Measurements from ENCODE around the gene GLB1L2.
A peak's percentile ranks its signal among the peaks of the same experiment; 100 is the strongest.
"Not testable (repeated sequence)": the region's sequence is repeated elsewhere in the genome, so short reads cannot be mapped to it uniquely, and the experiment has no call there.

Gene GLB1L2, protein sequence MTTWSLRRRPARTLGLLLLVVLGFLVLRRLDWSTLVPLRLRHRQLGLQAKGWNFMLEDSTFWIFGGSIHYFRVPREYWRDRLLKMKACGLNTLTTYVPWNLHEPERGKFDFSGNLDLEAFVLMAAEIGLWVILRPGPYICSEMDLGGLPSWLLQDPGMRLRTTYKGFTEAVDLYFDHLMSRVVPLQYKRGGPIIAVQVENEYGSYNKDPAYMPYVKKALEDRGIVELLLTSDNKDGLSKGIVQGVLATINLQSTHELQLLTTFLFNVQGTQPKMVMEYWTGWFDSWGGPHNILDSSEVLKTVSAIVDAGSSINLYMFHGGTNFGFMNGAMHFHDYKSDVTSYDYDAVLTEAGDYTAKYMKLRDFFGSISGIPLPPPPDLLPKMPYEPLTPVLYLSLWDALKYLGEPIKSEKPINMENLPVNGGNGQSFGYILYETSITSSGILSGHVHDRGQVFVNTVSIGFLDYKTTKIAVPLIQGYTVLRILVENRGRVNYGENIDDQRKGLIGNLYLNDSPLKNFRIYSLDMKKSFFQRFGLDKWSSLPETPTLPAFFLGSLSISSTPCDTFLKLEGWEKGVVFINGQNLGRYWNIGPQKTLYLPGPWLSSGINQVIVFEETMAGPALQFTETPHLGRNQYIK

DNA sequence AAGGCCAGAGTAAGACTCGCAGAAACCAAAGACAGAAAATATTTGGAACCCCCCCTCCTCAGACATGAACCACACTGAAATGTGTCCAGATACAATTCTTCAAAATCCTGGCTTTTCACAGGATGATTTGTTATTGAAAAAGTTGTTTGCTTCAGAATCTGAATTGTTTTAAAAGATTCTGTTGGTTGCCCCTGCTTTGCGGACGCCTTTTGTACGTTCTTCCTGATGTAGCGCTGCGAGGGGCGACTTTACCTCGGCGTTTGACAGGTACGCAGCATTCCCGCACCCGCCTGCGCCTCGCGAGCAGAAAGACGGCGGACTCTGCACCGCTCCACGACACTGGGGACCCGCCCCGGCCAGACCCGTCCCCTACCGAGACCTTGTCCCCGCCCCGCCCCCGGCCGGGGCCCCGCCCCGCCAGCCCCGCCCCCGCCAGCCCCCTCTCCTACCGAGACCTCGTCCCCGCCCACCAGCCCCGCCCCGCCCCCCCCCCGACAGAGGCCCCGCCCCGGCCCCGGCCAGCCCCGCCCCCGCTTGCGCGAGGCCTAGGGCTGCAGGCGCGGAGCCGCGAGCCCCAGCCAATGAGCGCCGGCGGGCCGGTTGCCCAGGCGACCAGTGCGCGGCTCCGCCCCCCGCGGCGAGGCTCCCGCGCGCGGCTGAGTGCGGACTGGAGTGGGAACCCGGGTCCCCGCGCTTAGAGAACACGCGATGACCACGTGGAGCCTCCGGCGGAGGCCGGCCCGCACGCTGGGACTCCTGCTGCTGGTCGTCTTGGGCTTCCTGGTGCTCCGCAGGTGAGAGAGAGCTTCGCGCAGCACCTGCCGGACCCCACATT lies at the start of gene GLB1L2:
TSS of gene GLB1L2 (plus strand) at position 635 of the 835 bp plus-strand sequence. CDS start at position 709, 74 bp downstream.
- peak; percentile 79 to 81 for DNase-seq

GRCh38 chr11:134282121-134283045 lies 49.4 kb upstream of the GLB1L2 start:
- DNase-seq, result no peak

DNA sequence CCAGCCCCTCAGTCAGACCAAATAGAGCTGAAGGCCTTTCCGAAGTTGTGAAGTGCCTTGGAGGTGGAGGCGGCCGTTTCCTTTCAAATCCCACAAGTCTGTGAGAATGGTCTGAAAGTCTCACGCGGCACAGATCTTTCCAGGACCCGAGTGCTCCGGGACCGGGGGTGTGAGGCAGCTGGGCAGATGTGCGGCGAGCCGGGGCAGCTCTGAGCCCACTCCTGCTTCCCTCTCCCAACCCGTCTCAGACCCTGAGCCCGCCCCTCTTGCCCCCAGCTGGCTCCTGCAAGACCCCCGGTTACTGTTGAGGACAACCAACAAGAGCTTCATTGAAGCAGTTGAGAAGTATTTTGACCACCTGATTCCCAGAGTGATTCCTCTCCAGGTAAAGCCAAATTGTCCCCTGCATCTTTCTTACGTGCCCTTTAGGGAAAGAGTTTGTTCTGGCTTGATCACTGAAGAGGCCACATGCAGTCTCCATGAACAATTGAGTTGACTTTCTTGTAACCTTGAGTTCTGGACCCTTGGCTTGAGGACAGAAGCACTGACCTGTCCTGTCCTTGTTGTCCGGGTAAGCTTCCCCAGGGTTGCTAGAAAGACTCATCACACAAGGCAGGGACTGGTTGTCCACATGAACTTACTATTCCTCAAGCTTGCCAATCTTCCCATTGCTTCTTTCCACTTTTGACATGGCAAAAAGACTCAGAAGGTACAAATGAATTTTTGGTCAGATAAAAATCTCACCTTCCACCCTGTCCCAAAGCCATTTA lies 48.1 kb upstream of the GLB1L2 start:
- DNase-seq, result no peak

GRCh38 chr11:134284349-134284748 lies 47.4 kb upstream of the GLB1L2 start:
- DNase-seq, result not testable (repeated sequence)

DNA sequence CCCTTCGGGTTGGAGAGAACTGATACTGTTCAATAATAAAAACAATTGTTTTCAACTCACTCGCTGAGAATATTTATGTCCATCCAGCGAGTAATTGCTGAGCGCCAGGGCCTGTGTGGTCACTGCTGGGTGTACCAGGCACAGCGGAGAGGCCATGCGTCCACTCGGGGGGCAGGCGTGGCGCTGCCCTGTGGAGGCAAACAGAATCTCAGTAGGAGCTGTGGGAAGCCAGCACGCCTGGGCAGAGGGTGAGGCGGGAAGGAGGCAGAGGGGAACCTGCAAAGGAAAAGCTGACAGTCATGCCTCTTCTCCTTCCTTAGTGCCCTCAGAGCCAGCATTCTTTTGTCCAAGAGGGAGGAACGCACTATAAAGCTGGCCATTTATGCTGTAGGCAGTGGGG lies 44.2 kb upstream of the GLB1L2 start:
- no peak for DNase-seq

DNA sequence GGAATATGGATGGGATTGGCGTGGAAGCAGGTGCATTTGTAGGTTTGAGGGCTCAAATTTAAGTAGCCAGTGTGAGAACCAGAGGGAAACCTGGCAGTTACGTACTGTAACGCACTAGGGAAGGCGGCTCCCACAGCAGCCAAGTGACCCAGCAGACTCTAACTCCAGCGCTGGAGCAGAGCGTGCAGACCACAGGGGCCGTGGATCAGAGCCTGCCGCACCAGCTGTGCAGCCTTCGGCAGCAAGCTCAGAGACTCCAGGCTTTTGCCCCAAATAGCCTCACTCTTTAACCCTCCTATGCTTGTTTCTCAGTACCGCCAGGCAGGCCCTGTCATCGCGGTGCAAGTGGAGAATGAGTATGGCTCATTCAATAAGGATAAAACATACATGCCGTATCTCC lies 43.3 kb upstream of the GLB1L2 start:
- DNase-seq, result no peak

GRCh38 chr11:134289167-134289566 lies 42.6 kb upstream of the GLB1L2 start:
- DNase-seq, result no peak

GRCh38 chr11:134289789-134290188 lies 42.0 kb upstream of the GLB1L2 start:
- DNase-seq, result no peak

- DNase-seq, result no peak
Observed at GRCh38 chr11:134290646-134291045, 41.1 kb upstream of the GLB1L2 start.

DNA sequence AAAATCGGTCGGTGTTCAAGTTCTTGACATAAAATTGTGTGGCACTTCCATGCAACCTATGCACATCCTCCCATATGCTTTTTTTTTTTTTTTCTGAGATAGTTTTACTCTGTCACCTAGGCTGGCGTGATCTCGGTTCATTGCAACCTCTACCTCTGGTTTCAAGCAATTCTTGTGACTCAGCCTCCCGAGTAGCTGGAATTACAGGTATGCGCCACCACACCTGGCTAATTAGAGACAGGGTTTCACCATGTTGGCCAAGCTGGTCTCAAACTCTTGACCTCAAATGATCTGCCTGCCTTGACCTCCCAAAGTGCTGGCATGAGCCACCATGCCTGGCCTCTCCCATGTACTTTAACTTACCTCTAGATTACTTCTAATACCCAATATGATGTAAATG lies 40.6 kb upstream of the GLB1L2 start:
- DNase-seq, result no peak

DNA sequence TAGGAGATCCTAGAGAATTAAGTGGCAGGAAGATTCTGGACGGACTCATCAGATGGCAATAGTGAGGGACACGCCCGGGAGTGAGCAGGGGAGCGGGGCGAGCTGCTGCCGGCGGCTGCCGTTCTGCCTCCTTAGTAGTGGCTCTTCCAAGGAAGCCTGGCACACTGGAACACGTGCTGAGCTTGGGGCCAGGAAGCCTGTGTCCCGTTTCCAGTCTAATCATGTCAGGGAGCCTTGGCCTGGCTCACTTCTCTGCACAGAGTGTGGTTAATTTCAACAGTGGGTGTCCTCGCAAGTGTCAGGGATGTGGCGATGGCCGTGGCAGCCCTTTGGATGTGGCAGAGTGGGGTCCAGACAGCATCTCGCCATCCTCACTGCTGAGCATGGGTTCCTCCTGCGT lies 39.1 kb upstream of the GLB1L2 start:
- no peak for DNase-seq

- no peak for DNase-seq
Observed at GRCh38 chr11:134293119-134294113, 38.4 kb upstream of the GLB1L2 start.

GRCh38 chr11:134294664-134295063 lies 37.1 kb upstream of the GLB1L2 start:
- DNase-seq, result no peak

- no peak for DNase-seq
Observed at GRCh38 chr11:134312223-134312622, 19.6 kb upstream of the GLB1L2 start.

- no peak for DNase-seq
Observed at GRCh38 chr11:134312807-134313206, 19.0 kb upstream of the GLB1L2 start.

DNA sequence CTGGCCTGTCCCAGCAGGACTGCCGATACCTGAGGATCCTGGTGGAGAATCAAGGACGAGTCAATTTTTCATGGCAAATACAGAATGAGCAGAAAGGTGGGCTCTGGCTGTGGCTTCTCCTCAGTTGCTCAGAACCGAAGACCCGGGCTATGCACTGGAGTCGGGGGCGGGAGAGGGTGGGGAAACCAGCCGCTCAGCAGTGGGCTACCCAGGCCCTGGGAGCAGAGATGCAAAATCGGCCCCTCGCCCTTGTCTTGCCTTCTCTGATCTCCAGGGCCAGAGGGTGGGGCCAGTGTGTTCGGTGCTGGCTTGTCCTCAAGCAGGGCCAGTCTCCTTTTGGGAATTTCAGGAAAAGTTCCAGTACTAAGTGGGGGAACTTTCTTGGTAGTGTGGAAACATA lies 18.4 kb upstream of the GLB1L2 start:
- DNase-seq, result no peak

GRCh38 chr11:134313821-134314607 lies 17.8 kb upstream of the GLB1L2 start:
- DNase-seq, result no peak

GRCh38 chr11:134317103-134317502 lies 14.7 kb upstream of the GLB1L2 start:
- DNase-seq, result no peak

DNA sequence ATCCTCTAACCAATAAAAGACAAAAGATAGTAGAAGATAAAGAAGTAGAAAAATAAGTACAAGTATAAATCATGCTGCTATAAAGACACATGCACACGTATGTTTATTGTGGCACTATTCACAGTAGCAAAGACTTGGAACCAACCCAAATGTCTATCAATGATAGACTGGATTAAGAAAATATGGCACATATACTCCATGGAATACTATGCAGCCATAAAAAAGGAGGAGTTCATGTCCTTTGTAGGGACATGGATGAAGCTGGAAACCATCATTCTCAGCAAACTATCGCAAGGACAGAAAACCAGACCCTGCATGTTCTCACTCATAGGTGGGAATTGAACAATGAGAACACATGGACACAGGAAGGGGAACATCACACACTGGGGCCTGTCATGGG lies 10.4 kb upstream of the GLB1L2 start:
- DNase-seq, result not testable (repeated sequence)

Data from stimulated activated CD4-positive, alpha-beta T cell treated with anti-CD3 and anti-CD28 coated beads, Interleukin-2, amount 100 ng/mL, for 24 hours (primary cell).